Cardiac muscle cell (in vitro differentiated cells and primary cell): ENCODE measurements around the gene CUL4A. TPM values are rescaled to one million over a fixed set of nuclear protein-coding genes. Genes with fewer than 3 reads are reported as not detected.

Source experiments
- DNase-seq, 2 donors: peaks; one replicate each; pipeline versions ENCODE4 v3.0.0 to v3.0.0-alpha.2; 2010 to 2017; ENCODE audit warnings: low read depth in 1 of 2, low spot score in 1 of 2
- H3K27ac ChIP-seq: fragments of 200-600 bp; sonication (generic); 2 replicates; pipeline ENCODE4 v1.5.1; 2016
- H3K27me3 ChIP-seq: fragments of 200-600 bp; sonication (generic); 2 replicates; pipeline ENCODE4 v1.6.0; 2016; ENCODE audit warnings: control low read depth
- H3K36me3 ChIP-seq: fragments of 200-600 bp; sonication (generic); 2 replicates; pipeline ENCODE4 v1.5.1; 2016; ENCODE audit warnings: control low read depth
- H3K4me1 ChIP-seq: fragments of 200-600 bp; sonication (generic); 2 replicates; pipeline ENCODE4 v1.8.1; 2017; ENCODE audit warnings: low read depth, mild to moderate bottlenecking, mixed run types
- H3K4me3 ChIP-seq: fragments of 200-600 bp; sonication (generic); 2 replicates; pipeline ENCODE4 v1.5.1; 2016; ENCODE audit warnings: mild to moderate bottlenecking
- H3K9me3 ChIP-seq: fragments of 200-600 bp; sonication (generic); 2 replicates; pipeline ENCODE4 v1.5.1; 2017; ENCODE audit warnings: low read depth, mild to moderate bottlenecking, control low read depth
- CTCF ChIP-seq: IDR thresholded peaks from 2 replicates; pipeline ENCODE4 v1.5.1; 2012; ENCODE audit warnings: low read depth, mild to moderate bottlenecking, low read length
- polyA plus RNA-seq: library from polyadenylated mRNA; unstranded; fragments of >200 nt; fragmentation: Nextera tagmentation; extraction: Ambion mirVana; gene quantifications from 2 replicates; pipeline ENCODE4 v1.2.1, GENCODE V29; 2016
- total RNA-seq: library from RNA; depleted of rRNA; stranded (reverse); fragments of >200 nt; gene quantifications from 2 replicates; pipeline ENCODE4 v1.2.3, GENCODE V29; 2016

Gene CUL4A
- total and polyA plus RNA-seq, 2 experiments from 2014 or later: 57.7 to 89.3 TPM

DNA sequence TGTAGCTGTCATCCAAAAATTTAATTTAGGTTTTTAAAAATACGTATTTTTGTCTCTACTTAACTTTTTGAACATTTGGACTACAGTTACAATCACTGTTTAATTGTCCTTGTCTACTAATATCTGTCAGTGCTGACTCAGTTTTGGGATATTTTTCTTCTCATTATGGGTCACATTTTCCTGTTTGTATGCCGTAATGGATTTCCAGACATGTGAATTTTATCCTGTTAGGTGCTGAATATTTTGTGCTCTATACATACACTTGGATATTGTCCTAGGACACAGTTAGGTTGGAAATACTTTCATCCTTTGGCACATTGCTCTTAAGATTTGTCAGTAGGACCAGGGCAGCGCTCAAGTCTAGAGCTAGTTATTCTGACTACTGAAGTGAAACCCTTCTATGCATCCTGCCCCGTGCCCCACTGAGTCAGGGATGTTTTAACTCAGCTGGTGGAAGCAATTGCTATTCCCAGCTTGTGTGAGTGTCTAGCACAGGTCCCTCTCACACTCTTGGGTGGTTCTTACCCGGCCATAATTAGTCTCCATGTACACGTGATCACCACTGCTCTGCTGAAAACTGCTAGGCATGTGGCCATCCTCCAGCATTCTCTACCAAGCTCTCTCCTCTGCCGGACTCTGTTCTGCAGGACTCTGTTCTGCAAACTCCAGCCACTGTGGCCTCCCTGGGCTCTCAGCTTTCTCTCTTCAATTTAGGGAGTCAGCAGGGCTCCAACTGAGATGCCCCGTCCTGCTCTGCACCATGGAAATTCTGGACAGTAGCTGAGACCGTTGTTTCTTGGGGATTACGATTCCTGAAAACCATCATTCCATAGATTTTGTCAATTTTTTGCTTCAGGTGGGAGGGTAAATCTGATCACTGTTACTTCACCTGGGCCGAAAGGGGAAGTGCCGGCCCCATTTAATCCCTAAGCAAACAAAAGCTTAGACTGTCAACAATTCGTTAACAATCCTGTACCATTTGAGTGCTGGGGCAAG, 39.8 kb upstream of the CUL4A start:
- TF ChIP-seq CTCF: no peak
- peaks cover 1% of the 10 kb centered on the region for H3K36me3 ChIP-seq
- no peaks in the 10 kb centered on the region for H3K27me3 ChIP-seq
- no peak overlapping the region for H3K27ac ChIP-seq
- no peak overlapping the region for H3K4me3 ChIP-seq
- H3K4me1 ChIP-seq: no peaks in the 10 kb centered on the region
- DNase-seq: no peak
- H3K9me3 ChIP-seq: no peaks in the 10 kb centered on the region

DNA sequence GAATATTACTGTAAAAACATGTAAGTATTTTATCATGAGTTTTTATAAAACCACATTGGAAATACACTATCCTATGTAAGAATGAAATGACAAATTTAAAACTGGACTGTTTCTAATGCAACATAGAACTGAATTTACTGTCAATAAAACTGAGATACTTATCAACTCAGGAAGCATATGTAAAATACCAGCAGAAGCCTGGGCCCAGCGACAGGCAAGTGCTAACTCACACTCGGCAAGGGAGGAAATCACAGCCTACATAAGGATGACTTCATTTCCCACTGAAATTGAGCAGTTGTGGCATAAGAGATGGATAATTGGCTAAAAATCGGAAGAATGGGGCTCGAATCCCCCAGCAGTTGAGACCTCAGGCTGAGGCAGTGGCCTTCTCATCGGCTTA, 38.9 kb upstream of the CUL4A start:
- Histone ChIP-seq H3K4me3 (no peak overlapping the region), H3K27ac (no peak overlapping the region), H3K4me1 (no peaks in the 10 kb centered on the region), H3K9me3 (no peaks in the 10 kb centered on the region), H3K36me3 (peaks cover 6% of the 10 kb centered on the region), H3K27me3 (no peaks in the 10 kb centered on the region)
- DNase-seq: no peak
- no peak for TF ChIP-seq CTCF

GRCh38 chr13:113171250-113172125, 37.9 kb upstream of the CUL4A start:
- Histone ChIP-seq H3K4me1 (no peaks in the 10 kb centered on the region), H3K36me3 (peaks cover 6% of the 10 kb centered on the region), H3K27me3 (no peaks in the 10 kb centered on the region), H3K27ac (no peak overlapping the region), H3K4me3 (no peak overlapping the region), H3K9me3 (no peaks in the 10 kb centered on the region)
- no peak for DNase-seq
- TF ChIP-seq CTCF: no peak

DNA sequence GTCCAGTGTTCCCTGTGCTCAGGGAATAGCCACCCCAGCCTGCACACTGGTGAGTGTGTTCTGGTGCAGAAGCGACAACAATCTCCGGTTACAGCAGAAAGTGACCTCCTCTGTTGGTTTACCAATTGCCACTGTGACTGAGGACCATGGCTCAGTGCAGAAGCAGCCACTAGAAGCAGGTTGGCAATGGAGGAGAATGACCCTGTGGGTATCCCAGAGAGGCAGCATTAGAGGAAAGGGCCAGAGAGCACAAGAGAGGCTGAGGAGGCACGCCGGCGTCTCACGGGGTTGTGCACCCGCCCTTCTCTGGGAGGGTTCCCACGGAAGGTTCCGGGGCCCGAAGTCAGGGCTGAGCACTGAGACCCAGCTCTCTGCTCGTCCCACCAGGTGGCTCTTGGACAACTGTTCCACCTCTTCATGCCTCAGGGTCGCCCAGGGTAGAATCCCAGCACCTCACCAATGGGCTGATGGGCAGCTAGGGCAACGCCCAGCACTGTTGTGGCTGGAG, 36.9 kb upstream of the CUL4A start:
- H3K27me3 ChIP-seq: no peaks in the 10 kb centered on the region
- H3K27ac ChIP-seq: no peak overlapping the region
- H3K36me3 ChIP-seq: peaks cover 9% of the 10 kb centered on the region
- no peak overlapping the region for H3K4me3 ChIP-seq
- DNase-seq: no peak
- no peak for TF ChIP-seq CTCF
- no peaks in the 10 kb centered on the region for H3K9me3 ChIP-seq
- H3K4me1 ChIP-seq: no peaks in the 10 kb centered on the region

DNA sequence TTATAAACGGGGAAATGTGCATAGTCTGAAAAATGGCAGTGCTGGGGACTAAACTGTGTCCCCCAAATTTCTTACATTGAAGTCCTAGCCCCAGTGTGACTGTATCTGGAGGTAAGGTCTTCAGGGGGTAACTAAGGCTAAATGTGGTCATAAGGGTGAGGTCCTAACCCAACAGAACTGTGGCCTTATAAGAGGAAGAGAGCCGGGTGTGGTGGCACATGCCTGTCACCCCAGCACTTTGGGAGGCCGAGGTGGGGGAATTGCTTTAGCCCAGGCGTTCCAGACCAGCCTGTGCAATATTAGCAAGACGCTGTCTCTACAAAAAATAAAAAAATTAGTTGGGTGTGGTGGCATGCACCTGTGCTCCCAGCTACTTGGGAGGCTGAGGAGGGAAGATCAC, 33.1 kb upstream of the CUL4A start:
- Histone ChIP-seq H3K36me3 (peaks cover 25% of the 10 kb centered on the region), H3K4me3 (no peak overlapping the region), H3K27ac (no peak overlapping the region), H3K27me3 (no peaks in the 10 kb centered on the region), H3K4me1 (peaks cover 21% of the 10 kb centered on the region), H3K9me3 (no peaks in the 10 kb centered on the region)
- no peak for TF ChIP-seq CTCF
- no peak for DNase-seq
